Gastrocnemius medialis (tissue), 4 donors: ENCODE results near the gene CHRDL1.

Experiments used
- CTCF ChIP-seq, 5 experiments: fragments of 450-650 bp in 3 of 5; fragments of 200-600 bp in 2 of 5; sonication (generic) in 2 of 5; IDR thresholded peaks in 4 of 5; conservative IDR thresholded peaks in 1 of 5; 1 replicate in 4 of 5; 2 replicates in 1 of 5; pipeline ENCODE4 v1.5.1; 2016 to 2019; ENCODE audit warnings: antibody characterized with exemption in 5 of 5, mild to moderate bottlenecking in 3 of 5, moderate library complexity in 3 of 5
- POLR2A ChIP-seq, 2 donors: fragments of 450-650 bp; IDR thresholded peaks; one replicate each; pipeline ENCODE4 v1.6.1; 2017; ENCODE audit warnings: antibody characterized with exemption in 2 of 2, mild to moderate bottlenecking in 2 of 2, moderate library complexity in 2 of 2

GRCh38 chrX:110723844-110724243 lies 71.8 kb downstream of the CHRDL1 start:
- TF ChIP-seq POLR2A (IDR thresholded peaks at IDR 0.05) = no peak
- TF ChIP-seq CTCF (IDR thresholded peaks at IDR 0.05 in 4 of 5, conservative IDR thresholded peaks at IDR 0.05 in 1 of 5) = no peak
